KMS-11 (cell line): ENCODE data around the gene RNF44.
"Not testable (repeated sequence)": the region's sequence is repeated elsewhere in the genome, so short reads cannot be mapped to it uniquely, and the experiment has no call there.

ENCODE experiments used
- H2AFZ ChIP-seq: fragments of 200-600 bp; sonication (generic); 2 replicates; pipeline ENCODE4 v1.6.1; 2016; ENCODE audit warnings: antibody characterized with exemption, mixed run types, low read depth
- H3K27ac ChIP-seq: fragments of 200-600 bp; sonication (generic); 2 replicates; pipeline ENCODE4 v1.6.1; 2016; ENCODE audit warnings: mild to moderate bottlenecking, mixed run types
- H3K27me3 ChIP-seq: fragments of 200-600 bp; sonication (generic); 2 replicates; pipeline ENCODE4 v1.6.1; 2017; ENCODE audit warnings: mild to moderate bottlenecking, low read depth, mixed run types, moderate library complexity; ENCODE audit not compliant: insufficient read depth
- H3K36me3 ChIP-seq: fragments of 200-600 bp; sonication (generic); 2 replicates; pipeline ENCODE4 v1.6.1; 2017; ENCODE audit warnings: mild to moderate bottlenecking, mixed run types; ENCODE audit not compliant: insufficient read depth
- H3K4me1 ChIP-seq: fragments of 200-600 bp; sonication (generic); 2 replicates; pipeline ENCODE4 v1.6.1; 2016; ENCODE audit warnings: mild to moderate bottlenecking, low read depth, mixed run types; ENCODE audit not compliant: poor library complexity, severe bottlenecking
- H3K4me2 ChIP-seq: fragments of 200-600 bp; sonication (generic); 2 replicates; pipeline ENCODE4 v1.7.0; 2016; ENCODE audit warnings: mild to moderate bottlenecking, mixed run types
- H3K4me3 ChIP-seq: fragments of 200-600 bp; sonication (generic); IDR thresholded peaks from 2 replicates; pipeline ENCODE4 v1.6.1; 2017; ENCODE audit warnings: low read depth, low read length, mixed read lengths; ENCODE audit not compliant: insufficient read depth
- H3K79me2 ChIP-seq: fragments of 200-600 bp; sonication (generic); 2 replicates; pipeline ENCODE4 v1.6.1; 2016; ENCODE audit warnings: low read depth, mixed run types; ENCODE audit not compliant: insufficient read depth
- H3K9ac ChIP-seq: fragments of 200-600 bp; sonication (generic); 2 replicates; pipeline ENCODE4 v1.6.1; 2016; ENCODE audit warnings: mild to moderate bottlenecking, mixed run types
- H4K20me1 ChIP-seq: fragments of 200-600 bp; sonication (generic); 2 replicates; pipeline ENCODE4 v1.6.1; 2016; ENCODE audit warnings: mild to moderate bottlenecking, mixed run types; ENCODE audit not compliant: insufficient read depth
- TF ChIP-seq, protein P1 (sequence below): fragments of 200-600 bp; sonication (generic); conservative IDR thresholded peaks from 2 replicates; pipeline ENCODE4 v1.6.1; 2017; ENCODE audit warnings: low read depth, mild to moderate bottlenecking, antibody characterized with exemption, low read length, moderate library complexity, mixed read lengths

RNF44 gene

DNA sequence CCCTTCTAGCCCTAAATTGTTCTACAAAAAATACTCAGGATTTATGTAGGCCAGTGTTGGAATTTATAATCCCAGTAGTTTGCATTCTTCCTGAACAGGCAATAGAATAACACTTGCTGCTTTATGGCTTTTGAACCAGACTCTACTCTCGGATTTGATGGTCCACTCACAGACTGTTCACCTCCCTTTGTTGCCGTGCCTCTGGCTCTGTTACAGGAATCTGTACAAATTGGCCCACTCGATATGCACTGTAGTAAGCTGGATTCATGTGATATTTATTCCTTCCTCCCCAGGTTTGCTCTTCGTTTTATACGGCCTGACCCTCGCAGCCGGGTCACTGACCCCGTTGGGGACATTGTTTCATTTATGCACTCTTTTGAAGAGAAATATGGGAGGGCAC is 45.3 kb downstream of the RNF44 start:
- Histone ChIP-seq H3K27ac (no peak overlapping the region), H3K4me2 (no peak overlapping the region), H3K4me3 (no peak overlapping the region), H3K9ac (no peak overlapping the region), H3K4me1 (no peaks in the 10 kb centered on the region), H2AFZ (no peak overlapping the region), H3K27me3 (no peaks in the 10 kb centered on the region), H3K36me3 (no peaks in the 10 kb centered on the region), H4K20me1 (no peaks in the 10 kb centered on the region), H3K79me2 (no peaks in the 10 kb centered on the region)
- TF ChIP-seq, protein P1, sequence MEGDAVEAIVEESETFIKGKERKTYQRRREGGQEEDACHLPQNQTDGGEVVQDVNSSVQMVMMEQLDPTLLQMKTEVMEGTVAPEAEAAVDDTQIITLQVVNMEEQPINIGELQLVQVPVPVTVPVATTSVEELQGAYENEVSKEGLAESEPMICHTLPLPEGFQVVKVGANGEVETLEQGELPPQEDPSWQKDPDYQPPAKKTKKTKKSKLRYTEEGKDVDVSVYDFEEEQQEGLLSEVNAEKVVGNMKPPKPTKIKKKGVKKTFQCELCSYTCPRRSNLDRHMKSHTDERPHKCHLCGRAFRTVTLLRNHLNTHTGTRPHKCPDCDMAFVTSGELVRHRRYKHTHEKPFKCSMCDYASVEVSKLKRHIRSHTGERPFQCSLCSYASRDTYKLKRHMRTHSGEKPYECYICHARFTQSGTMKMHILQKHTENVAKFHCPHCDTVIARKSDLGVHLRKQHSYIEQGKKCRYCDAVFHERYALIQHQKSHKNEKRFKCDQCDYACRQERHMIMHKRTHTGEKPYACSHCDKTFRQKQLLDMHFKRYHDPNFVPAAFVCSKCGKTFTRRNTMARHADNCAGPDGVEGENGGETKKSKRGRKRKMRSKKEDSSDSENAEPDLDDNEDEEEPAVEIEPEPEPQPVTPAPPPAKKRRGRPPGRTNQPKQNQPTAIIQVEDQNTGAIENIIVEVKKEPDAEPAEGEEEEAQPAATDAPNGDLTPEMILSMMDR: no peak

- Histone ChIP-seq H3K27me3 (no peaks in the 10 kb centered on the region), H3K36me3 (no peaks in the 10 kb centered on the region), H3K79me2 (no peaks in the 10 kb centered on the region), H3K4me2 (no peak overlapping the region), H3K9ac (no peak overlapping the region), H2AFZ (no peak overlapping the region), H3K27ac (no peak overlapping the region), H4K20me1 (no peaks in the 10 kb centered on the region), H3K4me1 (no peaks in the 10 kb centered on the region), H3K4me3 (no peak overlapping the region)
- TF ChIP-seq, protein P1: no peak
These were observed 46.1 kb downstream of the RNF44 start for GRCh38 chr5:176491101-176491502.

GRCh38 chr5:176490301-176490700 is 46.9 kb downstream of the RNF44 start:
- TF ChIP-seq, protein P1: no peak
- no peaks in the 10 kb centered on the region for H3K27me3 ChIP-seq
- no peak overlapping the region for H2AFZ ChIP-seq
- no peak overlapping the region for H3K4me2 ChIP-seq
- H3K4me3 ChIP-seq: no peak overlapping the region
- no peaks in the 10 kb centered on the region for H3K79me2 ChIP-seq
- no peak overlapping the region for H3K27ac ChIP-seq
- H3K36me3 ChIP-seq: no peaks in the 10 kb centered on the region
- H4K20me1 ChIP-seq: no peaks in the 10 kb centered on the region
- H3K4me1 ChIP-seq: no peaks in the 10 kb centered on the region
- no peak overlapping the region for H3K9ac ChIP-seq

GRCh38 chr5:176489077-176489476 is 48.1 kb downstream of the RNF44 start:
- H3K79me2 ChIP-seq: no peaks in the 10 kb centered on the region

DNA sequence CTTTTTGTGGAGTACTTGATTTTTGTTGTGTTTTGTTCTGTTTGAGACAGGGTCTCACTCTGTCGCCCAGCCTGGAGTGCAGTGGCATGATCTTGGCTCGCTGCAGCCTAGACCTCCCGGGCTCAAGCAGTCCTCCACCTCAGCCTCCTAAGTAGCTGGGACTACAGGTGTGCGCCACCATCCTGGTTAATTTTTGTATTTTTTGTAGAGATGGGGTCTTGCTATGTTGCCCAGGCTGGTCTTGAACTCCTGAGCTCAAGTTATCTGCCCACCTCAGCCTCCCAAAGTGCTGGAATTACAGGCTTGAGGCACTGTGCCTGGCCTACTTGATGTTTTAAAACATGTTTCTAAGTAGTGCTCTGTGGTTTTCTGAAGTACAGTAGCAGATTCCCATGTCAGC is 50.0 kb downstream of the RNF44 start:
- not testable (repeated sequence) for H3K9ac ChIP-seq, H3K27me3 ChIP-seq, H3K4me2 ChIP-seq, H4K20me1 ChIP-seq, H3K79me2 ChIP-seq, H2AFZ ChIP-seq, H3K27ac ChIP-seq, H3K4me3 ChIP-seq, H3K36me3 ChIP-seq
- peaks cover 18% of the 10 kb centered on the region for H3K4me1 ChIP-seq

More at GRCh38 chr5:176489077-176489476, 48.1 kb downstream of the RNF44 start:
- Histone ChIP-seq H3K4me1 (peaks cover 3% of the 10 kb centered on the region), H3K36me3 (no peaks in the 10 kb centered on the region), H3K4me3 (no peak overlapping the region), H4K20me1 (no peaks in the 10 kb centered on the region), H3K27ac (no peak overlapping the region), H3K4me2 (no peak overlapping the region), H3K9ac (no peak overlapping the region), H3K27me3 (no peaks in the 10 kb centered on the region), H2AFZ (no peak overlapping the region)
- TF ChIP-seq, protein P1: no peak
